Ectodermal cell (in vitro differentiated cells): ENCODE data around the gene UBTD2.
A peak's percentile ranks its signal among the peaks of the same experiment; 100 is the strongest.
"Not testable (repeated sequence)": the region's sequence is repeated elsewhere in the genome, so short reads cannot be mapped to it uniquely, and the experiment has no call there.

ENCODE experiments used
- H3K27ac ChIP-seq: 2 replicates; pipeline ENCODE4 v1.7.0; 2013; ENCODE audit warnings: mild to moderate bottlenecking, low read depth, low read length; ENCODE audit not compliant: insufficient read depth, poor library complexity, severe bottlenecking
- H3K27me3 ChIP-seq: 2 replicates; pipeline ENCODE4 v1.7.0; 2013; ENCODE audit warnings: mild to moderate bottlenecking, low read length; ENCODE audit not compliant: insufficient read depth, control insufficient read depth, poor library complexity, severe bottlenecking
- H3K36me3 ChIP-seq: one replicate; pipeline ENCODE4 v1.7.0; 2013; ENCODE audit warnings: low read length; ENCODE audit not compliant: control insufficient read depth, insufficient read depth
- H3K4me1 ChIP-seq: one replicate; pipeline ENCODE4 v1.7.0; 2013; ENCODE audit warnings: low read length; ENCODE audit not compliant: control insufficient read depth, insufficient read depth
- H3K4me3 ChIP-seq: 2 replicates; pipeline ENCODE4 v1.7.0; 2013; ENCODE audit warnings: low read depth, low read length, control low read depth; ENCODE audit not compliant: insufficient read depth
- H3K9me3 ChIP-seq: 2 replicates; pipeline ENCODE4 v1.7.0; 2013; ENCODE audit warnings: mild to moderate bottlenecking, low read length, moderate library complexity; ENCODE audit not compliant: control insufficient read depth
- WGBS, 2 experiments: methylation state at CpG; one replicate each; pipeline ENCODE4 v1.1.7; 2013; ENCODE audit warnings: missing lambda C conversion rate in 2 of 2; 5-methylcytosine and 5-hydroxymethylcytosine counted together

UBTD2 gene

DNA sequence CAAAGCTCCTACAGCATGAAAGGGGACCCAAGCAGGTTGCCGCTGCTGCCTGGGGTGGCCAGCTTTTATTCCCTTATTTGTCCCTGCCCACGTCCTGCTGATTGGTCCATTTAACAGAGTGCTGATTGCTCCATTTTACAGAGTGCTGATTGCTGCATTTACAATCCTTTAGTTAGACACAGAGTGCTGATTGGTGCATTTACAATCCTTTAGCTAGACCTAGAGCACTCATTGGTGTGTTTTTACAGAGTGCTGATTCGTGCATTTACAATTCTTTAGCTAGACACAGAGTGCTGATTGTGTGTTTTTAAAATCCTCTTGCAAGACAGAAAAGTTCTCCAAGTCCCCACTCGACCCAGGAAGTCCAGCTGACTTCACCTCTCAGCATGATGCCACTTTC, 85.8 kb downstream of the UBTD2 start:
- H3K27me3 ChIP-seq, H3K27ac ChIP-seq, H3K4me1 ChIP-seq, H3K4me3 ChIP-seq, H3K9me3 ChIP-seq, H3K36me3 ChIP-seq: not testable (repeated sequence)
- WGBS, 2 experiments: 81 to 93% methylated on average over 4 of the region's 4 CpGs

DNA sequence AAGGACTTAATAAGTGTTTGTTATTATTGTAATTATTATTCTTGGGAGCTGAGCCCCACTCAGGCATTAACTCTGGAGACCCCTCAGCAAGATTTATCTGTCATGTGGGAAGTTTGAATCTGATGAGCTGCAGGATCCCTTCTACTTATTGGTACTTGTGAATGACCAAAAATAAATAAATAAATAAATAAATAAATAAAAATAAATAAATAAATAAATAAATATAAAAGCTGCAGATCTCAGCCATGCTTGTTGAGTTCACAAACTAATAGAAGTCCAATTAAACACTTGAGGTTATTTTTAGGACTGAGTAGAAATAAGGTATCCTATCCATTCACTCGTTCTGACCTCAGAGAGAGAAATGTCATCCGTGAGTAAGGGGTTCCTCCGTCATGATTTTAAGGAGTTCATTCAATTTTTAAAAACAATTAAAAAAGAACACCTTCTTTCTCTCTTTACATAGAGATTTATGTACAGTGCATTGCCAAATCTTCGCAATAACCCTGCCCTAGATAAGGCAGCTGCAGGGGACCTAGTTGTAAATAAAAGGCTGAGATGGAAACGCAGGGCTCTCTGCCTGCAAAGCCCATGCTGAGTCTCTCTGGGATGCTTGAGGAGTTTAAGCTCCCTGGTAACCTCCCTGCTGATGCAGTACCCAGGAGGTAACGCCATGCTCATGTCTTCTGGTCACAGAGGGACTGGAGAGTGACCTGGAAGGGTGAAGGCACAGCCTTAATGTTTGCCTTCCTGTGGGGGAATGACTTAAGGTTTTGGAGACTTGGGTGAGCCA, 88.4 kb downstream of the UBTD2 start:
- H3K27ac ChIP-seq: no peak overlapping the region
- 67% methylated on average over 6 of the region's 6 CpGs for WGBS, 2 experiments

DNA sequence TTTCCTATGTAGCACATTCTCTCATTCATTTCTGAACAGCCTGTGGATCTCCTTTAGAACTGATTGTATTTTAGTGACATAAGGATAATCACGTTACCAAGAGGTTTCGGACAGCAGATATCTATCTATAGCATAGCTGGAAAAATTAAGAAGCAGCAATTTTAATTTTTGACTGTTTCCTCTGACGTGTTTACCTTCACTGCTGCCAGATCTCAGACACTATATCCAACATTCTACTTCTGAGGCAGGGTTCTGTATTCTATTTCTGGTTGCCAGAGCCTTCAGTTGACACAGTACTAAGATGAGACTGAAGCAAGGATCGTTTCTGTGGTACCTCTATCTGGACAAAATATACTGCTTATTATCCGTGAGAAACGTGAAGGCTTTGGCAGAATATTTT, 89.7 kb downstream of the UBTD2 start, which contains the start of gene EFCAB9:
TSS of gene EFCAB9 (plus strand) at position 301 of the 400 bp plus-strand sequence. CDS start at position 302, 1 bp downstream.
- Histone ChIP-seq H3K9me3 (no peaks in the 10 kb centered on the region), H3K4me3 (no peak within 1 kb of the TSS), H3K4me1 (no peaks in the 10 kb centered on the region), H3K27me3 (no peaks in the 10 kb centered on the region), H3K27ac (no peak within 1 kb of the TSS), H3K36me3 (no peaks in the 10 kb centered on the region)
- WGBS, 2 experiments: 91 to 98% methylated on average over 6 of the region's 6 CpGs

More for the DNA sequence above, 88.4 kb downstream of the UBTD2 start:
- H3K4me3 ChIP-seq: no peak overlapping the region
- no peaks in the 10 kb centered on the region for H3K9me3 ChIP-seq
- H3K4me1 ChIP-seq: no peaks in the 10 kb centered on the region
- no peaks in the 10 kb centered on the region for H3K36me3 ChIP-seq
- no peaks in the 10 kb centered on the region for H3K27me3 ChIP-seq

DNA sequence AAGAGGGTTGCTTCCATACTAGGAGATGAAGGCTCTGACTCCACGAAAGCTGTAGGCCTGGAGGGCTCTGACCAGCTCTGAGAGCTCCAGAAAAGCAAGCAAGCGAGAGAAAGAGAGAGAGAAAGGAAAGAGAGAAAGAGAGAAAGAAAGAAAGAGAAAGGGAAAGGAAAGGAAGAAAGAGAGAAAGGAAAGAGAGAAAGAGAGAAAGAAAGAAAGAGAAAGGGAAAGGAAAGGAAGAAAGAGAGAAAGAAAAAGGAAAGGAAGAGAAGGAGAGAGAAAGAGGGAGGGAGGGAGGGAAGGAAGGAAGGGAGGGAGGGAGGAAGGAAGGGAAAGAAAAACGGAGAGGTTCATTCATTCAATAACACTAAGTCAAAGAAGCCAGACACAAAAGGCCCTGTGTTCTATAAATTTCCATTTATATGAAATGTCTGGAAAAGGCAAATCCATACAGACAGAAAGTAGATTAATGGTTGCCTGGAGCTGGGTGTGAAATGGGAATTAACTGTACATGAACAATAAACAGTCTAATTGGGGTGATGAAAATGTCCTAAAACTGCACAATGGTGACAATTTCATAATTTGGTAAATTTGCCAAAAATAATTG, 93.8 kb downstream of the UBTD2 start:
- Histone ChIP-seq H3K4me1 (peaks cover 12% of the 10 kb centered on the region), H3K9me3 (no peaks in the 10 kb centered on the region), H3K27me3 (peaks cover 14% of the 10 kb centered on the region), H3K36me3 (no peaks in the 10 kb centered on the region), H3K4me3 (peak overlapping the region; percentile 69), H3K27ac (peak overlapping the region; percentile 83)
- WGBS, 2 experiments: 38 to 43% methylated on average over 2 to 3 of the region's 3 CpGs

DNA sequence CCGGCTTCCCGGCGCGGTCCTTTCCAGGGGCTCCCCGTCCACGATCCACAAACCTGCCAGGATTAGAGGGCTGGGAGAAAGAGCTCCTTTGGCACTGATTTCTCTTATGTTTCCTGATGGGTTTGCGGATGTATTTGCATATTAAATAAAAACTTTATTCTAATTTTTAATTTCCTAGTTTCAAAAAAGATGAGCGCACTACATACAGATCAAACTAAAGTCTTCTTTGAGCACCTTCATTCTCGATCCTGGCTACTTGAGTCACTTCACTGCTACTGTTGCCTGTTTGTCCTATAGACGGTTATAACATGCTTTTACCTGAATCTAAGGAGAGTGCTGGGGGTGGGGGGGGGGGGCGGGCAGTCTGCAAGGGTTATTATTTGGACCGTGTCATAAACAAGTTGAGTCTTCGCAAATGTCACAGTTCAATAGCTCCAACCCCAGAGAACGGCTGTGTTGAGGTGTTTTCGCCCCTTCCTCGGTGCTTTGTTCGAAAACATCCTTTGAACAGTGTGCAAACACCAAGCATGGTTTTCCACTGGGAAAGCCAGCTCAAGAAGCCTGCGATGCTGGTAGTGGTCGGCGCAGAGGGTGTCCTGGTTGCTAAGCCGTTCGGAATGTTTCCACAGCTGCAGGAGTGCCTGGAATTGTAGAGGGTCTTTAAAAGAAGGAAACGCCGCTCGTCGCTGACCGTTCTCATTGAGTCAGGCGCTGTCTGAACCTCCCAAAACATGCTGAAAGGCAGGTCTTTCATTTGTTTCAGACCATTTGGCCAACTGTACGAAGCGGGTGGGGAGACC, 94.5 kb downstream of the UBTD2 start:
- 3% methylated on average over 28 to 29 of the region's 30 CpGs for WGBS, 2 experiments
- H3K4me3 ChIP-seq: peak overlapping the region; percentile 69
- H3K9me3 ChIP-seq: no peaks in the 10 kb centered on the region
- H3K36me3 ChIP-seq: no peaks in the 10 kb centered on the region
- peak overlapping the region; percentile 83 for H3K27ac ChIP-seq
- H3K27me3 ChIP-seq: peaks cover 14% of the 10 kb centered on the region
- peaks cover 12% of the 10 kb centered on the region for H3K4me1 ChIP-seq

DNA sequence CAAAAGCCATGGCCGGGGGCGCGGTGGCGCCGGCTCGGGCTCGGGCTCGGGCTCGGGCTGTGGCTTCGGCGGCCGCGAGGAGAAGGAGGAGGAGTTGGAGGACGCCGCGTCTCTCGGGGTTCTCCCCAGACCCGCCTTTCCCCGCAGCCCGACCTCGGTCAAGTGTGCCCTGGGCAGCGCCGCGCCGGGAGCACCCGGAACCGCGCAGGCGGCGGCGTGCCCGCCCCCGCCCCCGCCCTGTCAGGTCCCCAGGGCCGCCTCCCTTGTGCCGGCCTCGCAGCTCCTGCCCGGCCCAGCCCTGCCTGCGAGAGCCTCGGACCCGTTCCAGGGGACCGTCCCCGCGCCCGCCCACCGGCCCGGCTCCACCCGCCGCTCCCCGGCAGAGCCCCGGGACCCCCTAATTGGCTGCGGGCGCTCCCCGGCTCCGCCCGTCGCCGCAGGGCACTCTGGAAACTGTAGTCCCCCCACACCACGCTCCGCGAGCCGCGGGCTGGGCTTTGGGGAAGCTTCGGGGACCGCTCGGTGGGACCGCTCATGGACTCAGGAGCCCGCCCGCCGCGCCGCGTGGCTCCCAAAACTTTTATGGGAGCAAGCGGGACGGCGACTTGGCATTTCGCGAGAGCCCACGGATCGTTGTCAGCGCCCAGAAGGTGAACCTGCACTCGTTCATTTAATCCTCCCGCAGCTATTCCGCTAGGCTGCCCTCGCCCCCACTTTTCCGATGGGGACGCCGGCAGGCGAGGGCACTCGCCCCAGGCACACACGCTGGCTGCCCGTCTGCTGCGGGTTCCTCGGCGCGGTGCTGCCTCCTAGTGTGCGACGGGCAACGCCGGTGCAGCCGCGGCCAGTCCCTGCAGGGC, 95.3 kb downstream of the UBTD2 start, which contains the start of gene STK10:
TSS of gene STK10 (minus strand) at position 192 of the 860 bp plus-strand sequence. CDS start at position 10, 182 bp downstream.
- H3K27ac ChIP-seq: peak within 1 kb of the TSS; percentile 83
- peak within 1 kb of the TSS; percentile 69 for H3K4me3 ChIP-seq
- H3K27me3 ChIP-seq: peaks cover 14% of the 10 kb centered on the region
- H3K36me3 ChIP-seq: no peaks in the 10 kb centered on the region
- no peaks in the 10 kb centered on the region for H3K9me3 ChIP-seq
- 0% methylated on average over 102 of the region's 102 CpGs for whole genome bisulfite sequencing, 2 experiments
- H3K4me1 ChIP-seq: peaks cover 12% of the 10 kb centered on the region

DNA sequence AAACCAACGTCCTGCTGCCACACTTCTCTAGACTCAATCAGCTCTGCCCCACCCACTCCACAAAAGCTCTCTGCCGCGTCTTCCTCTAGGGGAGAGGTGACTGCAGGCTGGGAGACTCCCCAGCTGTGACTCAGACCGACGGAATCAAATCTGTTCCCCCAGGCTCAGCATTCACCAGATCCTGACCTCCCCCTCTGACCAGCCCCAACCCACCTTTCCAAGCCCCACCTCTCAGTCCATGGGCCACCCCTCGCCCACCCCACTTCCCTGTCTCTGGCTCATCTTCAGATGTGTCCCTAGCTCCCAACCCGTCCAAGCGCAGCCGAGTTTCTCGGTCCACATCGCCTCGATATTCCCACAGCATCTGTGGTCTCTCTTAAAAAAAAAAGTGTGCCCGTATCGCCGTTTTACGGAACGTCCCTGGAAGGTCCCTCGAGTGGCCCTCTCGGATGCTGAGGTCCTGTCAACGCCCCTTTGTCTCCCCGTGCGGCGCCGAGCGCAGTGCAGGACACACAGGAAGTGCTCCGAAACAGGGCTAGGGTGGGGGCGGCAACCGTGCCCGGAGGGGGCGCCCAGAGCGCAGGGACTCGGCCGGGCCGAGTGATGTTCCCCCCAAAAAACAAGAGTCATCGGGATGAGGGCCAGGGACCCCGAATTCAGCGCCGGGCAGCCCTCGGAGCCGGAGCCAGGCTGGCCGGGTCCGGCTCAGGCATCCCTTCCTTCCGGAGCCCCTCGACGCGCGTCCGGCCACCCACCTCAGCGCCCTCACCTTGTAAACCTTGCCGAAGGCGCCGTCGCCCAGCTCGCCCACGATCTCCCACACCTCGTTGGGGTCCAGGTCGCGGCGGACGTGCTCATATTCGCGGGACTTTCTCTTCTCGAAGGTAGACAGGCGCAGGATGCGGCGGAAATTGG, 96.2 kb downstream of the UBTD2 start:
- H3K4me1 ChIP-seq: peaks cover 12% of the 10 kb centered on the region
- peaks cover 14% of the 10 kb centered on the region for H3K27me3 ChIP-seq
- H3K4me3 ChIP-seq: peak overlapping the region; percentile 69
- 0 to 1% methylated on average over 66 of the region's 66 CpGs for WGBS, 2 experiments
- H3K36me3 ChIP-seq: no peaks in the 10 kb centered on the region
- H3K9me3 ChIP-seq: no peaks in the 10 kb centered on the region
- H3K27ac ChIP-seq: no peak overlapping the region

DNA sequence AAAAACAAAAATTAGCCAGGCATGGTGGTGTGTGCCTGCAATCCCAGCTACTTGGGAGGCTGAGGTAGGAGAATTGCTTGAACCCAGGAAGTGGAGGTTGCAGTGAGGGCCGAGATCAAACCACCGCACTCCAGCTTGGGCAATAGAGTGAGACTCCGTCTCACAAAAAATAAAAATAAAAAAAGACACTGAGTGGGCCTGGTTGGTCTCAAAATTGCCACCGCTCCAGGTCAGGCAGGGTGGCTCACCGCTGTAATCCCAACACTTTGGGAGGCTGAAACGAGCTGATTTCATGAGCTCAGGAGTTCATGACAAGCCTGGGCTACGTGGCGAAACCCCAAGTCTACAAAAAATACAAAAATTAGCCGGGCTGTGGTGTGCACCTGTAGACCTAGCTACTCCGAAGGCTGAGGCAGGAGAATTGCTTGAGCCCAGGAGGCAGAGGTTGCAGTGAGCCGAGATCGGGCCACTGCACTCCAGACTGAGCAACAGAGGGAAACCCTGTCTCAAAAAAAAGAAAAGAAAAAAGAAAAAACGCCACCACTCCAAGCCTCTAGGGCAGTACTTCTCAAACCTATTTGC, 97.4 kb downstream of the UBTD2 start:
- Histone ChIP-seq H3K4me3 (no peak overlapping the region), H3K36me3 (no peaks in the 10 kb centered on the region), H3K9me3 (no peaks in the 10 kb centered on the region), H3K4me1 (peaks cover 12% of the 10 kb centered on the region), H3K27me3 (peaks cover 14% of the 10 kb centered on the region), H3K27ac (no peak overlapping the region)
- WGBS, 2 experiments: 92% methylated on average over 13 of the region's 13 CpGs
